HG02610 (cell line): Measurements from ENCODE around the gene NEUROD6.

Experiments used
- ATAC-seq: cut with Tn5 transposase; IDR thresholded peaks from one replicate; pipeline ENCODE4 v1.9.1; 2021; ENCODE audit warnings: mild to moderate bottlenecking, moderate library complexity; ENCODE audit not compliant: unreplicated experiment

Gene NEUROD6

GRCh38 chr7:31340603-31341002 lies at the start of gene NEUROD6:
TSS of gene NEUROD6 (minus strand) at chr7:31340726. CDS start at chr7:31339268, 1,458 bp downstream.
- ATAC-seq: no peak

- ATAC-seq: no peak
These were observed 43.9 kb upstream of the NEUROD6 start for GRCh38 chr7:31384466-31384865.

GRCh38 chr7:31382722-31383121 lies 42.2 kb upstream of the NEUROD6 start:
- ATAC-seq: no peak

- ATAC-seq: peak; percentile 74
These were observed 33.1 kb upstream of the NEUROD6 start for GRCh38 chr7:31373337-31374289.

GRCh38 chr7:31372231-31372959 lies 31.9 kb upstream of the NEUROD6 start:
- ATAC-seq: no peak

GRCh38 chr7:31371621-31372020 lies 31.1 kb upstream of the NEUROD6 start:
- no peak for ATAC-seq

- no peak for ATAC-seq
These were observed 30.1 kb upstream of the NEUROD6 start for GRCh38 chr7:31370609-31371008.

- no peak for ATAC-seq
These were observed 28.1 kb upstream of the NEUROD6 start for GRCh38 chr7:31368620-31369019.

GRCh38 chr7:31363496-31363895 lies 23.0 kb upstream of the NEUROD6 start:
- ATAC-seq: no peak

GRCh38 chr7:31363051-31363450 lies 22.5 kb upstream of the NEUROD6 start:
- no peak for ATAC-seq

- no peak for ATAC-seq
These were observed 21.9 kb upstream of the NEUROD6 start for GRCh38 chr7:31362401-31362800.

GRCh38 chr7:31358467-31358866 lies 17.9 kb upstream of the NEUROD6 start:
- ATAC-seq: no peak

- no peak for ATAC-seq
These were observed 4.9 kb upstream of the NEUROD6 start for GRCh38 chr7:31345421-31345820.

- ATAC-seq: no peak
These were observed 3.2 kb upstream of the NEUROD6 start for GRCh38 chr7:31343516-31344305.

GRCh38 chr7:31341141-31341540 lies 615 bp upstream of the NEUROD6 start:
- no peak for ATAC-seq

GRCh38 chr7:31340051-31340450 lies 475 bp downstream of the NEUROD6 start:
- no peak for ATAC-seq

- no peak for ATAC-seq
These were observed 1.8 kb downstream of the NEUROD6 start for GRCh38 chr7:31338706-31339105.

GRCh38 chr7:31337002-31337565 lies 3.4 kb downstream of the NEUROD6 start:
- ATAC-seq: no peak

GRCh38 chr7:31336202-31337001 lies 4.1 kb downstream of the NEUROD6 start:
- ATAC-seq: no peak

GRCh38 chr7:31335884-31336201 lies 4.7 kb downstream of the NEUROD6 start:
- ATAC-seq: no peak
